Subcutaneous adipose tissue (tissue), 4 donors: ENCODE data around the gene ECE2. TPM values are rescaled to one million over a fixed set of nuclear protein-coding genes. Genes with fewer than 3 reads are reported as not detected.

Experiments
- total RNA-seq, 4 donors: library from RNA; depleted of rRNA; stranded (reverse); fragments of >200 nt; gene quantifications; one replicate each; pipeline ENCODE4 v1.1.0, GENCODE V29; 2016
- TF ChIP-seq, protein P1 (sequence below): fragments of 450-650 bp; IDR thresholded peaks from one replicate; pipeline ENCODE4 v1.5.1; 2016; ENCODE audit warnings: low read depth, mild to moderate bottlenecking, control low read depth, antibody characterized with exemption, moderate library complexity

Gene ECE2
- total RNA-seq, 4 donors from 2014 or later, result not detected

DNA sequence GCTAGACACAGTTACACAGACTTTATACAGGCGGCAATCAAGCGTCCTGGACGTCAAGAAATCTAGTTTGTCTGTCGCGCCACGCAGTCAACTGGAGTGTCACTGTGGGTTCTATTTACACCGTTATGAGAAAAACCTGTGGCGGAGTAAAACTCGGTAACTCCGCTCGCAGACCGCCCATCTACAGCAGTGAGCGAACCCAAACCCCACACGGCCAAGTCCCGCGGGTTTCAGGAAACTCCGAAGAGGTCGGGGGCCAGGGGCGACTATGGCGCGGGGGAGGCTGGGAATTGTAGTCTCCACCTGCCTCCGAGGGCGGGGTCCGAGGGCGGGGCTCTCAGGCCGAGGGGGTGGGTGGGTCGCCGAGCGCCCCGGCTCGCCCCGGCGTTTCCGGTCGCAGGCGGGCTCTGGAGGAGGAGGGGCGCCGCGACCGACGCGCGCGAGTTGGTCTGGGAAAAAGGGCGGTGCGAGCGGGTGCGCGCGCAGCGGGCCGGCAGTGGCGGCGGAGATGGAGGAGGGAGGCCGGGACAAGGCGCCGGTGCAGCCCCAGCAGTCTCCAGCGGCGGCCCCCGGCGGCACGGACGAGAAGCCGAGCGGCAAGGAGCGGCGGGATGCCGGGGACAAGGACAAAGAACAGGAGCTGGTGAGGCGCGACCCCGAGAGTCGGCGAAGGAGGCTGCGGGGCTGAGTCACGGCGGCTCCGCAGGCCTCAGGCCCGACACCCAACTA is 23.1 kb downstream of the ECE2 start, which contains the start of gene PSMD2:
TSS of gene PSMD2 (plus strand) at position 483 of the 729 bp plus-strand sequence. CDS start at position 509, 26 bp downstream.
- TF ChIP-seq, protein P1, sequence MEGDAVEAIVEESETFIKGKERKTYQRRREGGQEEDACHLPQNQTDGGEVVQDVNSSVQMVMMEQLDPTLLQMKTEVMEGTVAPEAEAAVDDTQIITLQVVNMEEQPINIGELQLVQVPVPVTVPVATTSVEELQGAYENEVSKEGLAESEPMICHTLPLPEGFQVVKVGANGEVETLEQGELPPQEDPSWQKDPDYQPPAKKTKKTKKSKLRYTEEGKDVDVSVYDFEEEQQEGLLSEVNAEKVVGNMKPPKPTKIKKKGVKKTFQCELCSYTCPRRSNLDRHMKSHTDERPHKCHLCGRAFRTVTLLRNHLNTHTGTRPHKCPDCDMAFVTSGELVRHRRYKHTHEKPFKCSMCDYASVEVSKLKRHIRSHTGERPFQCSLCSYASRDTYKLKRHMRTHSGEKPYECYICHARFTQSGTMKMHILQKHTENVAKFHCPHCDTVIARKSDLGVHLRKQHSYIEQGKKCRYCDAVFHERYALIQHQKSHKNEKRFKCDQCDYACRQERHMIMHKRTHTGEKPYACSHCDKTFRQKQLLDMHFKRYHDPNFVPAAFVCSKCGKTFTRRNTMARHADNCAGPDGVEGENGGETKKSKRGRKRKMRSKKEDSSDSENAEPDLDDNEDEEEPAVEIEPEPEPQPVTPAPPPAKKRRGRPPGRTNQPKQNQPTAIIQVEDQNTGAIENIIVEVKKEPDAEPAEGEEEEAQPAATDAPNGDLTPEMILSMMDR, result no peak

DNA sequence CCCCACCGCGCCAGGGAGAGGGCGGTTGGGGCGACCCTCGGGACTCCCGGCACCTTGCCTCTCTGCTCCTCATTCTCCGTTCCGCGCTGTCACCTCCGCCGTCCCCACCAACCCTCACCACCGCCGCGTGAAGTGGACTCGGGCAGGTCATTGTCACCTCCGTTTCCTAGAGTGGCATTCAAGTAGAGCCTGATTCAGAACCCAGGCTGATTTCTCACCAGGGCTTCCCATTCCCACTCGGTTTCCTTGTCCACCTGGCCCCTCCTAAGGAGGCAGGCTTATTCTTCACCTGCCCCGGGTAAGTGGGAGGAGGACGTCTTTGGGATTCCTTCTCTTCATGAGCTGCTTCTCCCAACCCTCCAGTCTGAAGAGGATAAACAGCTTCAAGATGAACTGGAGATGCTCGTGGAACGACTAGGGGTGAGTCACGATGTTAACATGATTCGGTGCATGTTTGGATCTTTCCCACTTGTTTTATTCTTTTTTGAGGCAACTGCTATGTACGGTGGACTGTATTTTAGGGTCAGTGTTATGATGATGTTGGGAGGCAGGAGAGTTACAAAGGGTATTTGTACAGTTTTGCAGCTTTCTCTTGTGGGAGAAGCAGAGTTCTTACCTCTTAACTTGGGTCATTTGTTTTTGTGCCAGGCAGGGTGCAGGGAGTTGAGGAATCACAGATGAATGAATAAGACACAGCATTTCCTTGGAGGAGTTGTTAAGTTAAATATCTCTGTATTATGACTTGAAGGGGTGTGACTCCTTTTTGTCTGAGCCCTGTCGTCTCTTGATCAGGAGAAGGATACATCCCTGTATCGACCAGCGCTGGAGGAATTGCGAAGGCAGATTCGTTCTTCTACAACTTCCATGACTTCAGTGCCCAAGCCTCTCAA is 23.9 kb downstream of the ECE2 start:
- TF ChIP-seq, protein P1, result no peak

DNA sequence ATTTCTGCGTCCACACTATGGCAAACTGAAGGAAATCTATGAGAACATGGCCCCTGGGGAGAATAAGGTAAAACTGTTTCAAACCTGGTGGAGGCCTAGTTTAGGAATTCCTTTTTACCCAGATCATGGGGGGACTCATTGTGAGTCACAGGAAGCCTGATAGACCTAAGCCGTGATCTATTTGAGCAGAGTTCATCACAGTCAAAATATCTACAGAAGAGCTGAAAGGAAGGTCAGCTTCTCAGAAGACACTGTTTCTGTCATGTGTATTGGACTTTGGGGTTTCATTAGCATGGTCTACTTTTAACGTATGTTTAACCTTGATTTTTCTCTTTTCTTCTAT is 24.5 kb downstream of the ECE2 start:
- TF ChIP-seq, protein P1, result no peak

DNA sequence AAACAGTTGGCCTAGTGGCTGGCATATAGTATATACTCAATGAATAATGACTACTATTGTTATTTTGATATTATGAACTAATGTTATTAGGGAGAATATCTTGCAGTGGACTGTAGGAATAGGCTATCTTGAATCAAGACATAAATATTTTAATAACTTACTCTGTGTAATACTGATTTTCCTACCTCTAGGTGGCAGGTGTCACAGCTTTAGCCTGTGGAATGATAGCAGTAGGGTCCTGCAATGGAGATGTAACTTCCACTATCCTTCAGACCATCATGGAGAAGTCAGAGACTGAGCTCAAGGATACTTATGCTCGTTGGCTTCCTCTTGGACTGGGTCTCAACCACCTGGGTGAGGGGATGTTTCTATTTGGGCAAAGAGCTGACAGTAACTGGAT is 29.8 kb downstream of the ECE2 start:
- TF ChIP-seq, protein P1, result no peak

DNA sequence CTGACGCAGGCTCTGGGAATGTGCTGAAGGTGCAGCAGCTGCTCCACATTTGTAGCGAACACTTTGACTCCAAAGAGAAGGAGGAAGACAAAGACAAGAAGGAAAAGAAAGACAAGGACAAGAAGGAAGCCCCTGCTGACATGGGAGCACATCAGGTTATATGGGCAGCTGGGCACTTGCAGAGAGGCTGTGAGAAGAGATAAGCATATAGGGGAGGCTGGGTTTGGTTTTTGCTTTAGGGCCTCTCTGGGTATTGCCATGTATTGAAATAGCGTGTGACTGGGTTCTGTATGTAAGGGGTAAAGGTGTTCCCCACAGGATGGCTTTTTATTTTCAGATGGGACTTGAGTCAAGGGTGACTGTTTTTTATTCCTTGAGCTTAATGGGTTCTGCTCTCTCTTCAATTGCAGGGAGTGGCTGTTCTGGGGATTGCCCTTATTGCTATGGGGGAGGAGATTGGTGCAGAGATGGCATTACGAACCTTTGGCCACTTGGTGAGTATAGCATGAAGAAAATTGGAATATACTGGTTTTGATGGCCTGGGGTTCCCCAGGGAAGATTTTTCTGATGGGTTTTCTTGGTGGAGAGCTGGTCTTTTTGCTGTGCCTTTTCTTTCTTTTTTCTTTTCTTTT is 30.6 kb downstream of the ECE2 start:
- TF ChIP-seq, protein P1, result no peak

DNA sequence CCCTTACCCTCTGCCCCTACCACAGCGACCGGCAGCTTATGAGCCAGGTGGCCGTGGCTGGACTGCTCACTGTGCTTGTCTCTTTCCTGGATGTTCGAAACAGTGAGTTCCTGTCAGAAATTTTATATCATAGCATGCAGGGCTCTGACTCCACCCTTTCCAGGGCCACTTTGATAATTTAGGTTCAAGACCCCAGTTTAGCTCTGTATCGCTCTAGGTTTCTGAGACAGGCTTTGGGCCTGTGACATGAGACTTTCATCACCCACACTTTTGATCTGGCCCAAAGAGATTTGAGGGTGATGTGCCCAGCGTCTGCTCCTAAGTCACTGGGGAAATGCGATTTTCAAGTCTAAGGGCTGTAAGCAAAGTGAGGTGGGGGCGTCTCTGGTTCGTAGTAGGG is 32.1 kb downstream of the ECE2 start:
- TF ChIP-seq, protein P1, result no peak

DNA sequence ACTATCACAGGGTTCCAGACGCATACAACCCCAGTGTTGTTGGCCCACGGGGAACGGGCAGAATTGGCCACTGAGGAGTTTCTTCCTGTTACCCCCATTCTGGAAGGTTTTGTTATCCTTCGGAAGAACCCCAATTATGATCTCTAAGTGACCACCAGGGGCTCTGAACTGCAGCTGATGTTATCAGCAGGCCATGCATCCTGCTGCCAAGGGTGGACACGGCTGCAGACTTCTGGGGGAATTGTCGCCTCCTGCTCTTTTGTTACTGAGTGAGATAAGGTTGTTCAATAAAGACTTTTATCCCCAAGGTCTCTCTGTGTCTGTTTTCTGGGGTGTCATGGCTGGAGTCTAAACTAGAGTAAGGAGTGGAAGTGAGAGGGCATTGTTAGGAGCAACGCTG is 32.9 kb downstream of the ECE2 start:
- TF ChIP-seq, protein P1, result no peak
